ENCODE data around the gene RASA4.
"Not testable (repeated sequence)": the region's sequence is repeated elsewhere in the genome, so short reads cannot be mapped to it uniquely, and the experiment has no call there.

Gene RASA4

GRCh38 chr7:102616507-102617125 is at the start of gene RASA4:
RASA4 (minus strand) TSS chr7:102616756; CDS start chr7:102616689, 67 bp downstream.
- peak in 1 of 2 experiments; percentile 46 for DNase-seq

- DNase-seq = peak in 1 of 2 experiments; percentile 12
These were observed 48.2 kb upstream of the RASA4 start for GRCh38 chr7:102664765-102665164.

GRCh38 chr7:102649924-102650323 is 33.4 kb upstream of the RASA4 start, which contains the start of gene SPDYE2B:
SPDYE2B (plus strand) TSS chr7:102650319; CDS start chr7:102652349, 2,030 bp downstream.
- not testable (repeated sequence) for DNase-seq

- DNase-seq = peak in 1 of 2 experiments; percentile 17
These were observed 31.3 kb upstream of the RASA4 start for GRCh38 chr7:102647813-102648212.

GRCh38 chr7:102643404-102643803 is 26.8 kb upstream of the RASA4 start:
- DNase-seq = not testable (repeated sequence)

- DNase-seq = not testable (repeated sequence)
These were observed 26.1 kb upstream of the RASA4 start, which contains the start of gene UPK3BL1 for GRCh38 chr7:102642691-102643090. UPK3BL1 (minus strand) TSS chr7:102642791; CDS start chr7:102642741, 50 bp downstream.

GRCh38 chr7:102638848-102639247 is 22.3 kb upstream of the RASA4 start:
- peak; percentile 19 to 25 for DNase-seq

- peak in 1 of 2 experiments; percentile 12 for DNase-seq
These were observed 20.4 kb upstream of the RASA4 start for GRCh38 chr7:102636956-102637355.

- not testable (repeated sequence) for DNase-seq
These were observed 18.8 kb upstream of the RASA4 start for GRCh38 chr7:102635354-102635753.

- DNase-seq = peak in 1 of 2 experiments; percentile 11
These were observed 17.7 kb upstream of the RASA4 start for GRCh38 chr7:102634299-102634698.

GRCh38 chr7:102630622-102631021 is 14.1 kb upstream of the RASA4 start:
- DNase-seq = not testable (repeated sequence)

GRCh38 chr7:102627271-102627904 is 10.8 kb upstream of the RASA4 start:
- not testable (repeated sequence) for DNase-seq

- not testable (repeated sequence) for DNase-seq
These were observed 1.6 kb upstream of the RASA4 start for GRCh38 chr7:102618122-102618521.

GRCh38 chr7:102615930-102616329 is 626 bp downstream of the RASA4 start:
- not testable (repeated sequence) for DNase-seq

GRCh38 chr7:102614873-102615272 is 1.7 kb downstream of the RASA4 start:
- DNase-seq = not testable (repeated sequence)

GRCh38 chr7:102614346-102614697 is 2.2 kb downstream of the RASA4 start:
- DNase-seq = not testable (repeated sequence)

GRCh38 chr7:102613575-102614345 is 2.8 kb downstream of the RASA4 start:
- peak in 1 of 2 experiments; percentile 32 for DNase-seq

GRCh38 chr7:102611675-102612325 is 4.8 kb downstream of the RASA4 start:
- DNase-seq = not testable (repeated sequence)

GRCh38 chr7:102611013-102611674 is 5.4 kb downstream of the RASA4 start:
- not testable (repeated sequence) for DNase-seq

GRCh38 chr7:102610441-102610840 is 6.1 kb downstream of the RASA4 start:
- DNase-seq = not testable (repeated sequence)

GRCh38 chr7:102609734-102610133 is 6.8 kb downstream of the RASA4 start:
- not testable (repeated sequence) for DNase-seq

GRCh38 chr7:102606848-102607247 is 9.7 kb downstream of the RASA4 start:
- DNase-seq = not testable (repeated sequence)
